Epidermal melanocyte (primary cell): ENCODE results near the gene PSMA3.

Experiments used
- DNase-seq: peaks from one replicate; pipeline ENCODE4 v3.0.0; 2011; ENCODE audit warnings: low spot score; ENCODE audit not compliant: insufficient read length

Gene PSMA3

DNA sequence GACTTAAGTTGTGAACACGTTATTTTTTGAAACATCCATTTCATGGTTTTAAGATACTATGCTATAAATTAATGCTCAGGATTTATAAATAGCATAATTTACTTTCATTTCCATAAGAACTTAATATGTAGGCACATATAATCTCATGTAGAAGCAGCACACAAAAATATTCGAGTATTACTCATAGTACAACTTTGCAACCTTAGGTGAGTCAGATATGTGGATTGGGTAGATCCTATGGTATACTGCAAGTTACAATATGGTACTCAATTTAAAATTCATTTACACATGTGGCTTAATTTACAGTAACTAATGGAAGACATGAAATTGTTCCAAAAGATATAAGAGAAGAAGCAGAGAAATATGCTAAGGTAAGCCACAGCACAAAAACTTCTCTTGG lies 26.0 kb downstream of the PSMA3 start:
- DNase-seq = no peak

DNA sequence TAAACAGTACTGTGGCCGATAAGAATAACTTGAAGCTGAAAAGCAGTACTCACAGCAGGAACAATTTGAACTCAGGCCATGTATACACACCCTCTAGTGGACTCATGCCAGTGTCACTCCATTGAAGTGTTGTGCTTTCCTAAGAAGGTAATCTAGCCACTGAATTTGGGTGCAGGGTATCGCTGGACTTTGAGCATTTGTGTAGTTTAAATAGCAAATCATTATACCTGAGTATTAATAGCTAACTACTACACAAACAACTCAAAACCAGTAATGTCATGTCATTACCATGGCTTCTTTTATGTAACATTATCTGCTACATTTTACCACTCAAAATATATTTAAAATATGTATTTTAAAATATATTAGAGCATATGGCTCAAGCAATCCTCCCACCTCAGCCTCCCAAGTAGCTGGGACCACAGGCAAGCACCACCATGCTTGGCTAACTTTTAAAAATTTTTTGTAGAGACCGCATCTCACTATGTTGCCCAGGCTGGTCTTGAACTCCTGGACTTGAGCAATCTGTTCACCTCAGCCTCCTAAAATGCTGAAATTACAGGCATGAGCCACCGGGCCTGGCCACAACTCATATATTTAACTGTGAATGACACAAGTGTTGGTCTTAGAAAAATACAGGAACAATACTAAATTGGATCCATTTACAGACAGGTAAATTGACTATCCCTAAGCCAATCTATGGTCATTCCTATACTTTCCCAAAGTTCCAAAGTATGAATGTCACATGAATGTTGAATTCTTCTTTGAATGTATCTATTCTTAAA lies 28.1 kb downstream of the PSMA3 start:
- no peak for DNase-seq

DNA sequence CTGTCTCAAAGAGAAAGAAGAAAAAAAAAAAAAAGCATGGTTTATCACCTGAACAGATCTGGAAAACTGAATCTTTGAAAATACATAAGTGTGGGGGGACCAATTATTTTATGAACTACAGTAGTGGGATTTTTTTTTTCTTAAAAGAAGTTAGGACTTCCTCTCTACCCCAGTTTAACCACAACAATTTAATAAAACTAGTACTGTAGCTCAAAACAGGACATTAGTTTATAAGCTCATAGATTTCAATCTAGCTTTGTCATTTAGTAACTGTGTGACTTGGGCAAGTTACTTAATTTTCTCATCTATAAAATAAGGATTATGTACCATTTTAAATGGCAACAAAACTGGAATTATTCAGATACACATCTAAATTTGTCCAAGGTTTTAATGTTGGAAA lies 30.2 kb downstream of the PSMA3 start:
- DNase-seq = no peak

DNA sequence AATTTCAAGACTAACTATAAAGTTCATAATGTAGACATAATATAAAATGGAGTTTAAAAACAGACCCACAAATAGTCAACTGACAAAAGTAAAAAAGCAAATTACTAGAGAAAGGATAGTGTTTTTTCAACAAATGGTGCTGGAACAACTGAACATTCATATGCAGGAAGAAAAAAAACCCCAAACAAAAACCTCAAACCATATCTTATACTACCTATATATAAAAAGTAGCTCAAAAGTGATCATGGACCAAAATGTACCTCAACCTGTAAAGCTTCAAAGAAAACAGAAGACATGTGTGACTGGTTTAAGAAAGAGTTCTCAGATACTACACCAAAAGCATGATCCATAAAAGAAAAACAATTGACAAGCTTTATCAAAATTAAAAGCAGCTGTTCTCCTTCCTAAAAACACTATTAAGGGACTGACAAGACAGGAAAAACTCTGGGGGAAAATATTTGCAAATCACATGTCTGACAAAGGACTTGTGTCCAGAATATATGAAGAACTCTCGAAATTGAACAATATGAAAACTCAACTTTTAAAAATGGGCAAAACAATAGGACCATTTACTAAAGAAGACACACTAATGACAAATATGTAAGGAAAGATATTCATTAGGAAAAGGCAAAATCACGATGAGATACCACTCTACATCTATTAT lies 31.0 kb downstream of the PSMA3 start:
- no peak for DNase-seq

DNA sequence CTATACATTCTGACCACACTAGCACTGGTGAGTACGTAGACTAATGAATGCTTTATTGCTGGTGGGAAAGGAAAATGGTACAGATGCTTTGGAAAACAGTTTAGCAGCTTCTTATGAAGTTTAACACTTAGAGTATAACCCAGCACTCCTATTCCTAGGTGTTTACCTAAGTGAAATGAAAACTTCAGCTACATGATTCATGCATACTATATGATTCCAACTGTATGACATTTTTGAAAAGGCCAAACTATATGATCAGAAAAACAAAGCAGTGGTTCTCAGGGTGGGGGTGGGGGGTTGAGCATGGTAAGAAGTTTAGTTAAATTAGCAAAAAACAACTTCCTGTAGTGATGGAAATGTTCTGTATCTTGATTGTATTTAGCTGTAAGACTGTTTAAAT lies 31.6 kb downstream of the PSMA3 start:
- DNase-seq = no peak

DNA sequence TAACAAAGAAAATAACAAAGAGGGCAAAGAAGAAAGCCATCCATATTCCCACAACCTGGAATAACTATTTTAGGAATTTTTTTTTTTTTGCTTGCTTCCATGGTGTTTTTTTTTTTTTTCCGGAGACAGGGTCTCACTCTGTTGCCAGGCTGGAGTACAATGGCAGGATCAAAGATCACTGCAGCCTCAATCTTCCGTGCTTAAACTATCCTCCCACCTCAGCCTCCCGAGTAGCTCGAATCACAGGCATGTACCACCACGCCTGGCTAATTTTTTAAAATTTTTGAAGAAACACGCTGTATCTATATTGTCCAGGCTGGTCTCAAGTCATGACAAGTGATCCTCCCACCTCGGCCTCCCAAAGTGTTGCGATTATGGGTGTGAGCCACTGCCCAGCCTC lies 33.5 kb downstream of the PSMA3 start:
- no peak for DNase-seq

DNA sequence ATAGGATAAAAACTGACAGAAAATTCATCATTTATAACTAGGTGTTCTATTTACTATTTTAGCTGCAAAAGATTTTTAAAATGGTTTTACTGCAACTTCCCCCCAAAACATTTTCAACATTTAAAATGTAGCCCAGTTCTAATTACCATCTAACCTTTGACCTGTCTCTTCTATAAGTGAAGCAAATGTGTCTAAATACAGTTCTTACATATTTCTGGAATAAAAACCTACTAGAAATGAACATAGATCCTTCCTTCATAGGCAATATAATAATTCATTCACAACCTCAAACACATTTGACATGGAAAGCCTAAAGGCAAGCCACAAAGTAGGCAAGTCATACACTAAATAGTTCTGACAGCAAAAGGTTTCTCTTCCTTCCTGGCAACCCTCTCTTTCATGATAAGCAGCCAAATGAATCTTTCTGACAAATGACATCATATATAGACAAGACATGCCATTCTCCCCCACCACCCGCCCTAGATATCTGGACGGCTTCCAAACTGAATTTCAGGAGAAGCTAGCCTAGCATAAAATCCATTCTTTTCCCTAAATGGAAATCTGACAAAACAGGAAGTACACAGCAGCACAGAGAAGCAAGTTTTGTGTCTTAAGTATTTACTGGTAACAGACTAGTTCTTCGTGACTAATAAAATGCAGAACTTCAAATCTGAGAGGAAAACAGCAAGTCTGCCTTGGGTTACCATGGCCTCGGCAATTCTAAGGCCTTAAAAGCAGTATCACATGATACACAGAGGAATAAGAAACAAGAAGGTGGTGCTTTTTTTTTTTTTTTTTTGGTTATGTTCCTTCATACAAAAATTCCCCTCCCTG lies 36.5 kb downstream of the PSMA3 start:
- DNase-seq = peak; percentile 84

DNA sequence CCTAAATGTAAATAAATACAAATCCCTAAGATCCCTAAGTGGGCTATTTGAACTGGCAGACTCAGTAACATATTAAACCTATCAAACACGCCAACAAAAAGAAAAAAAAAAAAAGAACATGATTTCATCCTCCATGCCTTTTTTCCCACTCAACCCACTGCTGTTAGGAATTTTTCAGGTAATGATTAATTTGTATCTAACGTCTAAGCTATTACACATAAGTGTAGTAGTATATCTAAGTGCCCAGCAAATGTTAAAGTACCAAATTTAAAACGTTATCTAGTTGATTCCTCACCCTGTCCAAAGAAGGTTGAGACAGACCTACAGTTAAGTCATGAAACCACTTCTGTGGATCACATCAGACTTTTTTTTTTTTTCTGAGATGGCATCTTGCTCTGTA lies 37.3 kb downstream of the PSMA3 start:
- no peak for DNase-seq

DNA sequence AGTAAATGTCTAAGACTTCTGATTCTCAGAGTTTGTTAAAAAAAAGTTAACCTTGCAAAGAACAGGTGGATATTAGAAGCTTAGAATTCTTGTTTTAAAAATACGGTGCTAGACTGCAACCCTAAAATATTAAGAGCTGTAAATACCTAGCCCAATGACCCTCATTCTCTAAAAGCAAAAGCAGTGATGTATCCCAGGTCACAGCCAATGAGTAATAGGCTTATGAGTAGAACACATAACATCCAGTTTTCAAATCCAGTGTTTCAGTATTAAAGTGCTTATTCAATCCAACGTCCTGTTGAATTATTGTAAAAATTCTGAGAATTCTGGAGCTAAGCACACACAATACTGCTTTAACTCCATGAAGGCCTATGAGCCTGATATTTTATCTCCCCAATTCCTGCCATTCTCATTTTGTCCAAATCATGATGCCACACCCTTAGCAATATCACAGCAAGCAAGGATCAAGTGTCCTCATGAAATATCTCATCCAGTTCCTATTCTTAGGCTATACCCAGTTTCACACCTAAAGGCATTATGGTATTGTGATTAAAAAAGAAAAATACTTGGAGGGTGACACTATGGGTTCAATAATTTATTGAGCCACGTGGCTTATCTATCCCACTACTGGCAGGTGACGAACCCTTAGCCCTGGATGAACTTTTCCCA lies 38.4 kb downstream of the PSMA3 start:
- no peak for DNase-seq

DNA sequence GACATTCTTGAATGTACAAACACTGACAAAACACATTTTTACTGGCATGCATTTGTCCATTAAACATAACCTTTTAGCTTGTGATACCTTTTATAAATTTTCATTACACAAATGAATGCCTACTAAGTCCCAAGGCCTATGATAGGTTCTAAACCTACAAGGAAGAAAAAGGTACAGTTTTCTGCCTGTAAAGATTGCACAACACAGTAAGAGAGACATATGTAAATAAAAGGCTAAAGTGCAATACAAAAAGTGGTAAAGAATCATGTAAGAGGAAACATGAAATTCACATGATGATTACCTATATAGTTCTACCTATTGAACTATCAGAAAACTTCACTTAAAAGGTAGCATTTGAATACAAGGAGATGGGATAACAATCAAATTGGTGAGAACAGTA lies 39.1 kb downstream of the PSMA3 start:
- no peak for DNase-seq

DNA sequence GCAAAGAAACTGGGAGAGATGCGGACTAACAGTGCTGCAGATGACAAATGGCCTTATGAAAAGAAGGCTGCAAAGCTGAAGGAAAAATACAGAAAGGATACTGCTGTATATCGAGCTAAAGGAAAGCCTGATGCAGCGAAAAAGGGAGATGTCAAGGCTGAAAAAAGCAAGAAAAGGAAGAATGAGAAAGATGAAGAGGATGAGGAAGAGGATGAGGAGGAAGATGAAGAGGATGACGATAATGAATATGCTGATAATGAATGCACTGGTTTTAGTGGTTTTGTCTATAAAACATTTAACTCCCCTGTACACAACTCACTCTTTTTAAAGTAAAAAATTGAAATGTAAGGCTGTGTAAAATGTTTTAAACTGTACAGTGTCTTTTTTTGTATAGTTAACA lies 40.5 kb downstream of the PSMA3 start:
- no peak for DNase-seq

DNA sequence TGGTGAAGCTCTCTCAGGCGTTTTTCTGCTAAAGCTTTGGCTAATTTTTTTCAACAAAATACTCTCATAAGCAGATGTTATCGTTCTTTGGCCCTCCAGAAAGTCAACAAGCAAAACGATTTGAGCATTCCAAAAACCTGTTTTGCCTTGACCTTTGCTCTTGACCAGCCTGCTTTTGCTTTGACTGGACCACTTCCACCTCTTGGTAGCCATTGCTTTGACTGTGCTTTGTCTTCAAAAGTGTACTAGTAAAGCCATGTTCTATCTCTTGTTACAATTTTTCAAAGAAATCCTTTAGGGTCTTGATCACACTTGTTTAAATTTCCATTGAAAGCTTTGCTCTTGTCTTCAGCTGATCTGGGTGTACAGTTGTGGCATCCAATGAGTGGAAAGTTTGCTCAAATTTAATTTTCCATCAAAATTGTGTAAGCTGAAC lies 43.0 kb downstream of the PSMA3 start:
- no peak for DNase-seq

DNA sequence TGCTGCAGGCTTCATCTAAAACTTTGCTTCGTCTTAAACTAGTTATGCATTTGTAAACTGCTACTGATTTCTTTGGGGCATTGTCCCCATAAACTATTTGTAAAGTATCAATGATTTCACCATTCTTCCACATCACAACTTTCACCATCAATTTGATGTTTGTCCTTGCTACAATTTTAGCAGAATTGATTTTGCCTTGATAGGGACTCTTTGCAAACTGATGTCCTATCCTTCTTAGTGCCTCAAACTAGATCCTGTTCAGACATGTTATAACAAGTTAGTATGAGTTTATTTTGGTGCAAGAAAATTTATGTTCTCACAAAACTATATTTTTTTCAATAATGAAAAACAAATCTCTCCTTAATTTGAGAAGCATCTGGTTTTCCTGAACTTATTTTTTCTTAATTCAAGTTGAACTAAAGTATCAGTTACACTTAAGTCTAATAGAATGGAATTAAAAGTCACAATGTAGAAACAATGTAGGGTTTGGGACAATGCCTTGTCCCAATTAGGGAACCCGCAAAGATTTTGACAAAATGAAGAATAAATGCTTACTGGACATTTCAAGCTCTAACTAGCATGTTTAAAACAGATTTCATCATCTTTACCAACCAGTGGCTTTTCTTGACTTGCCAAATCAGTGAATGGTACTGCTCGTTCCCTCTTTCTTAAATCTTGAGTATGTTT lies 43.6 kb downstream of the PSMA3 start:
- DNase-seq = no peak

DNA sequence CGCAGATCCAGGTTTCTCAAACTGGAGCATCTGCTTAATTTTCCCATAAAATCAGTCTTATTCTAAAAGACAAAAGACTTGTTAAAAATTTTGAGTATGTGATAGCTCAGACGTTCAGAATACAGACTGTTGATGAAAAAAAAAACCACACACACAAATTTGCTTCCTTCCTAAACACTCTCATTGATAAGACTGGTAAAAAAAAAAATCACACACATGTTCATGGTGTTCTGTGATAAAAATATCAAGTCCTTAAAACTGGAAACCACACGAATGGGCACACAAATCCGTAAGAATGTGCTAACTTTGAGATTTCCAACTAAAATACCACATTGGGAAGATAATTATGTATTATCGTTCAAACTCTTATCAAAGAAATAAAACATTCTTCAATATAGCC lies 47.0 kb downstream of the PSMA3 start:
- no peak for DNase-seq

DNA sequence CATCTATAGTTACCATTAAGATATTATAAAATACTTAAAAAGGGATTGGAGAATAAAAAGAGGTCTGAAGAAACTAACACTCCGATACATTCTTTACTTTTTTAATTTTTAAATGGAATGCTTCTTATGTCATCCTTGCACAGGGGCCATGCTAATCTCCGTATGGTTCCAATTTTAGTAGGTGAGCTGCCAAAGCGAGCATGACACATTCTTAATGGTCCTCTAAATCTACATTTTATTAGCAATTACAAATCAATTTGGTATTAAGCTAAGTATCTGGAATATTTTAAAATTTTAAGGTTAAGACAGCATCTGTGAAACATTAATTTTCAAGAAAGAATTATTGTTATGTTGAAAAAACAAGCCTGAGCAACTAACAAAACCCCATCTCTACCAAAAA lies 47.5 kb downstream of the PSMA3 start:
- DNase-seq = no peak

DNA sequence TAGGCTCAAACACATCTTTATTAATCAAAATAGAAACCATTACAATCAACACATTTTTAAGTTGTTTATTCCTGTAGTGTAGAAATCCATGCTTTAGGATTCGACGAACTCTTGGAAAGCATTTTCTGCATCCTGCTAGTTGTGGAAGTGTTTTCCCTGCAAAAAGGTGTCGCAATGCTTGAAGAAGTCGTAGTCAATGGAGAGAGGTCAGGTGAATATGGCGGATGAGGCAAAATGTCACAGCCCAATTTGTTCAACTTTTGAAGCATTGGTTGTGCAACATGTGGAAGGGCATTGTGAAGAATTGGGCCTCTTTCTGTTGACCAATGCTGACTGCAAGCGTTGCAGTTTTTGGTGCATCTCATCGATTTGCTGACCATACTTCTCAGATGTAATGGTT lies 49.6 kb downstream of the PSMA3 start:
- no peak for DNase-seq

DNA sequence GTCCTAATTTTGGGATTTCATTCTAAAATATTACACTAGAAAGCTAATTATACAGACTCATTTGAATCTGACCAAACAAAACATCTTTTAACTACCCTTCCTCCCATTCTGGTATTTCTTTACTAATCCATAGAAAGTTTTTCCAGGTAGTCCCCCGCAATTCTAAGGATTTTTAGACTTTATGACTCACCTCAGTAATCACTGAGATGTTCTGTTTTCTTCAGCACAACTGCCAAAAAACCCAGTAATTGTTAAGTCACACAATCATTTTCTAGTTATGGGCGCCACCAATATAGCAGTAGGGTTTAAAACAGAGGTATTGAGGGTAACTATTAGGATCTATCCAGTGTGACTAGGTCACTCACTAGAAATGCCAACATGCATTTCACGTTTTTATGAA lies 52.1 kb downstream of the PSMA3 start:
- no peak for DNase-seq

DNA sequence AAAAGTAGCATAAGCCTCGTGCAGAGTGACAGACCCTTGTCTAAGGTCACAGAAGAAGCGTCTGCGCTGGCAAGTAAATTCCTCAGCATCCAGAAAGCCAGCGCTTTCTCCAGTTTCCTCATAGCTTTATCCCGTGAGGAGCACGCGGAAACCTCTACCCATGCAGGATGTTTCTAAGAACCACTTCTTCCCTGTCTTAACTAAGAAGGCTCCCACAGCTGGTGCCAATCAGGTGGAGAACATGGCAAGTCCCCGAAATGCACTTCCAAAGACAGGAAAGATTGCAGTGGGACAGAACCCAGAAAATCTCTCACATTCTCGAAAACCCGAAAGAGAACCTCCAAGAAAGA lies 52.7 kb downstream of the PSMA3 start:
- no peak for DNase-seq

DNA sequence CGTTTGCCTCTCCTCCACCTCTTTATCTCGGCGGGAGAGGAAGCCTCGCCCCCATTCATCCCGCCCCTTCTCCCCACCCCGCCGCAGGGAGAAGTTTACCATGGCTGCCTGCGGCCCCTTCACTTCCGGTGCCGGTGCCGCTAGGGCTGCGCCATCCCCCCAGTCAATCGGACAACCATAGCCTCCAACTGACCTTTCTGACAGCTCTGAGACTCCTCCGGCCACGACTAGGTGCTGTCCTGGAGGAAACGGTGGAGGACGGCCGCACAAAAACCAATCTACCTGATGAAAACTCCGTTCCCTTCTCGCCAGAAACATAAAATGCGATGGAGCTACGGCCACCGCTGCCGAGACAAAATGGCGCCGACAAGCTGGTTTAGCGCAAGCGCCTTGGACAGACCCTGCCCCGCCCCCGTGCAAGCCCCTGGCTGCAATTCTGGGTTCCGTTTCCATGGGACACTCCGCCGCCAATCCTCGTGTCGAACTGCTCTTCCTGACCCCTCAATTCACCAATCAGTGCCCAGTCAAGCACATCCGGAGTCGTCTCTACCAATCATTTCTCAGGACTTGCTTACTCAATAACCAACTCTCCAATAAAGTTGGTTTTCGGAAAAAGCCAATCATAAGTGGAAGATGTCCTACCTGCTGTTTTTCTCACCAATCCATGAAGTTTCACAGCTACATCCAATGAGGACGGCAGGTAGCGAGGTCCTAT lies 53.3 kb downstream of the PSMA3 start:
- peak; percentile 96 for DNase-seq
